Measurements from ENCODE around the gene NEK5.
A peak's percentile ranks its signal among the peaks of the same experiment; 100 is the strongest.
"Not testable (repeated sequence)": the region's sequence is repeated elsewhere in the genome, so short reads cannot be mapped to it uniquely, and the experiment has no call there.

Gene NEK5

DNA sequence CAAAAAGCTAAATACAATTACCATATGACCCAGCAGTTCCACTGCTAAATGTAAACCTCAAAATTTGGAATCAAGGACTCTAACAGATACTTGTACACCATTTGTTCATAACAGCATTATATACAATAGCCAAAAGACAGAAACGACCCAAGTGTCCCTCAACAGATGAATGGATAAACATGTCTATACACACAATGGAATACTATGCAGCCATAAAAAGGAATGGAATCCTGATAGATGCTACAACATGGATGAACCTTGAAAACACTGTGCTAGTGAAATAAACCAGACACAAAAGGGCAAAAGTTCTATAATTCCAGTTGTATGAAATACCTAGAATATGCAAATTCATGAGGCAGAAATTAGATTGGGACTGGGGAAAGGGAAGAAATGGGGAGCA lies 18.4 kb upstream of the NEK5 start:
- no peak for DNase-seq (ENCODE audit: low read depth in 2 of 2, low spot score in 1 of 2)

DNA sequence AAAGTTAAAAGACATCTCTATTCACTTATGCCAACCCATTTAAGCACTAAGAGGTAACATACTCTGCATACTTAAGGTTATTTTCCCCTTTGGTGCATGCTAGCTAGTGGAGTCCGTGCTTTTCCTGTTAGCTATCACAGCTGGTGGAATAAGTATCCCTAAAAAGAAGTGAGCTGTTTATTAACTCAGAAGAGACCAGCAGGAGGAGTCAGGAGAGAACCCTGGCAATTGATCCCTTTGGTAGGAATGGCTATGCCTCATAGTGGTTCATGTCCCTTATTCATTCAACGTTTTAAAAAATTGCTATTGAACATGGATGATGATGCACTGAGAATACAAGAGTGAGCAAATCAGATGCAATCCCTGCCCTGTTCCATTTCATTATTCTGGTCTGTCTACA lies 12.4 kb upstream of the NEK5 start:
- DNase-seq (ENCODE audit: low read depth in 2 of 2, low spot score in 1 of 2), result no peak

DNA sequence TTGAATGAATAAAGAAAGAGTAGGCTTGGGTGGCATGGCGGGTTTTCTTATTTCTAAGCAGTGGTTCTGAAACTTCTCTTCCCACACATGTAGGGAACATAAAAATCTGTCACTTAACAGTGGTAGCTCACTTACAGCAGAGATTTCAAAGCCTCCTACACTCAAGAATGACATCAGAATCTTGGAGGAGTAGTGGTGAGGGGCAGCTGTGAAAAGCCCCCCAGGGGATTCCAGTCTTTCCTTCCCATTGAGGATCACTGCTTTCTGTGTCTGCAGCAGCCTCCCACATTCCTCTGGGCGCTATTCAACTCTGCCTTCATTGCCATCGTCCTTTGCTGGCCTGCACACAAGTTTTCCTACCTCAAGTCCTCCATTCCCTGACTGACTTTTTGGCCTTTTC lies 8.6 kb upstream of the NEK5 start:
- DNase-seq (ENCODE audit: low read depth in 2 of 2, low spot score in 1 of 2), result no peak

DNA sequence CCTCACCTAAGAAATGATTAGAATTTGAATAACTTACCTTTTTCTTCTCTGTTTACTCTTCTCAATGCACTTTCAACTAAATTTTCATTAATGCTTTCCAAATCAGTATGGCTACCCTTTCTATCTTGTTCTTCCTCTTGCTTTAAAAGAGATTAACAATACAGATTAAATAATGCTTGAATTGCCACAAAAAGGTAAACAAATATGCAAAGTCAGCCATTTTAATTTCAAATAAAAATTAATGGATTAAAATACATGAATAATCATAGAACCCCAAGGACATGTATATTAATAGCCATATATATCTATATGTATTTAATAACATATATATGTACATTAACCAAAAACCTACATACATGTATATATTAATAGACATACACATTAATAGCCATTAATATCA lies 7.9 kb upstream of the NEK5 start:
- DNase-seq (ENCODE audit: low read depth in 2 of 2, low spot score in 1 of 2), result no peak

DNA sequence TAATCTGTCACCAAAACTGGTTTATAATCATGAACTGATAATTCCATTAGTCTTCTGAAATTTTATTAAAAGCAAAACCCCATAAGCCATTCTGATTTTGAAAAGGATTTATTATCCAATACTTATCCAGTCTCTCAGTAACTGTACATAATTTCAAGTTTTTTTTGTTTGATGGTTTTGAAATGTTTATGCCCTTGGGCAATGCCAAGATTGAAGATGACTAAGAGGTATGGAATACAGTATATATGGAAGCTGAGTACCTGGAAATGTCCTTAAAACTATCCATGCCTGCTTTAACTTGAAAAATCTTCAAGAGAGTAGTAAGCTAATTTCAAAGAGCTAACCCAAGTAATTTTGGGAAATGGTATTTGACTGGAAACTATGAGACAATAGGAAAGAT lies 1.8 kb upstream of the NEK5 start:
- no peak for DNase-seq (ENCODE audit: low read depth in 2 of 2, low spot score in 1 of 2)

- peak in 1 of 2 donors; percentile 4 for DNase-seq (ENCODE audit: low read depth in 2 of 2, low spot score in 1 of 2)
These were observed 830 bp downstream of the NEK5 start for GRCh38 chr13:52127783-52128702.

DNA sequence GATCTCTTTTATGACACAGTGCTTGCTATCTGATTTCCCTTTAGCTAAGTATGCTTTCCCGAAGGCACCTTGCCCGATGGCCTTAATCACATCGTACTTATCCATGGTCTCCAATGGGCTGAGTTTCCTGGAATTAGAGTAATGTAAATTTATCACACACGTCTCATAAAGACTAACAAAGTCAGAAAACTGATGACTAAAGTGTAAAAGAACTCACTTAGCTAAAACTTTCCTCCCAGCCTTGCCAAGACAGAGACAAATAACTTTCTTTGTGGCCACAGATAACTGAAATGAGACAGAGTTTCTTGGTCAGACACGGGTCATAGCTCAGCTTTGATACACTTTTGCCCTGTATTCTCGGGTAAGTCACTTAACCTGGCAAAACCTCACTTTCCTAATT lies 1.5 kb downstream of the NEK5 start:
- DNase-seq (ENCODE audit: low read depth in 2 of 2, low spot score in 1 of 2), result no peak

DNA sequence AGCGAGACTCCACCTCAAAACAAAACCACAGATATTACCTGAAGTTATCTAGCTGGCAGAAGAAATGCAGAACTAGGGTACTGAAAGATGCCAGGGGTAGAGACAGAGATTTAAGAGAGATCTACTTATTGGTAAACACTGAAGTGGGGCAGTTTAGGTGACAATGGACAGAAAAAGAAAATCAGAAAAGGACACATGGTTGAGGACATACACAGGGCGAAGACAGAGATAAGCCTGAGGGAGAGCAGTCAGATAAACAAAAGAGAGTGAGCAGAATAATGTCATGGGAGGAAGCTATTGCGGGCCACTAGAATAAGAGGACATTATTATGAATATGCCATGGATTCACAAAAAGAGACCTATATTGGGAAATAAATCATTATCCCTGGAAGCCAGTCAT lies 3.3 kb downstream of the NEK5 start:
- no peak for DNase-seq (ENCODE audit: low read depth in 2 of 2, low spot score in 1 of 2)

GRCh38 chr13:52118595-52118994 lies 10.3 kb downstream of the NEK5 start:
- DNase-seq (ENCODE audit: low read depth in 2 of 2, low spot score in 1 of 2), result no peak

- no peak for DNase-seq (ENCODE audit: low read depth in 2 of 2, low spot score in 1 of 2)
These were observed 10.8 kb downstream of the NEK5 start for GRCh38 chr13:52118095-52118494.

DNA sequence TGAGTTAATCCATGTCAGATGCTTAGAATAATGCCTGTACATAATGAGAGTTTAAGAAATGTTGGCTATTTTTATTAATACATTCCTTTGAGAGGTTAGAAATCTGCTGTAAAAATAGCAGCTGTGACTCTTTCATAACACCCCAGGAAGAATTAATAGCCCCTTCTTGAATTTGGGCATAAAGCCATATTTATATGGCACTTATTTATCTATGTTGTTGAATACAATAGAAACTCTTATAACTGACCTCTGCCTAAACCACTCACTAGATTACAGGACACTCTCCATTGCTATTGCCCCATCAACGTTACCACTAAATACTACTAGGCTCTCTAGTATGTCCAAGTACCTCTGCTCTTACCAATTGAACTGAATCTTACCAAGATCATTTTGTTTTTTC lies 16.3 kb downstream of the NEK5 start:
- no peak for DNase-seq (ENCODE audit: low read depth in 2 of 2, low spot score in 1 of 2)

DNA sequence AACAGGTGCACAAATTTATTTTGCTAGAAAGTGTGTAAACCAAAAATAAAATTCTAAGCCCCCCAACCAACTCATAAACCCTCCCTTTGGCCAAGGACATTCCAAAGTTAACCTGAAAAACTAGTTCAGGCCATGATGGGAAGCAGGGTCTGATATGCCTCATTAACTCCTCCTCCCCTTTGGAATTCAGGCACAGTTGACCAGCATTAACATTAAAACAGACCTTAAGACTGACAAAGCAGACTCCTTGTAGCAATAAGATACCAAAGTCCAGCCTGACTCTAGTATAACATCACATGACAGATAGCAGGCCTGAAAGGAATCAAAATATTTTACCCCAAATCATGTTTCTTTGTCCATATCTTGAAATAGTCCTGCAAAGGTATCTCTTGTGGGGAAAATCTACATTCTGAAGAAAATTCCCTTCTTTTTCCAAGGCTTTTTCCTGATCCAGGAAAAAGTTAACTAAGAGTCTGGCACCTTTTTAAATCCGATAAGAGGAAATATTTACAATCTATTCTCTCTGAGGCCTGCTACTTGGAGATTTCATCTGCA lies 19.7 kb downstream of the NEK5 start:
- DNase-seq (ENCODE audit: low read depth in 2 of 2, low spot score in 1 of 2), result no peak

GRCh38 chr13:52105841-52106240 lies 23.0 kb downstream of the NEK5 start:
- no peak for DNase-seq (ENCODE audit: low read depth in 2 of 2, low spot score in 1 of 2)

DNA sequence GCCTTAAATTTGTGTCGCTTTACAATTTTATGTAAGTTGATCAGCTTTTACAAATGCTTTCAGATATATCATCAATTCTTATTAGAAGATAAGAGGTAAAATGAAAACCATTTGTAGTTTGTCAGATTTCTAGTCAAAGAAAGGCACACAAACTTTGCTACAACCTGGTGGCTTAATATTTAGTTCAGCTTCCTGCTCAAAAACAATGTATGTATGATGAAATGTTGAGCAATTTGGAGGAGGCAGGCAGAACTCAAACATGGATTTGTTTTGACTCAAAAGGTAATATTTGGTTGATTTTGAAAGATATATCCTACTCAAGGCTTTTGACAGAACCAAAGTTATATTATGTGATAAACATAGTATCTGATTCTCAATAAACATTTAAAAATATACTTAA lies 24.2 kb downstream of the NEK5 start:
- no peak for DNase-seq (ENCODE audit: low read depth in 2 of 2, low spot score in 1 of 2)

GRCh38 chr13:52103386-52103785 lies 25.5 kb downstream of the NEK5 start:
- no peak for DNase-seq (ENCODE audit: low read depth in 2 of 2, low spot score in 1 of 2)

DNA sequence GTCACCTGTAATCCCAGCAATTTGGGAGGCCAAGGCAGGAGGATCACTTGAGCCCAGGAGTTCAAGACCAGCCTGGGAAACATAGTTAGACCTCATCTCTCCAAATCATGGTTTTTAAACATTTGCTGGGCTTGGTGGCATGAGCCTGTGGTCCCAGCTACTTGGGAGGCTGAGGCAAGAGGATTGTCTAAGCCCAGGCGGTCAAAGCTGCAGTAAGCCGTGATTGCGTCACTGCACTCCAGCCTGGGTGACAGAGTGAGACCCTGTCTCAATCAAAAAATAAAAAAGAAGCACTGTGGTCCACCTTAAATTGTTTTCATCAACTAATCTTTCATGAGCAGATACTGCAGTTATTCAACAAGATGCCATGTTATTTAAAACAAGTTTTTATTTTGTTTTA lies 26.4 kb downstream of the NEK5 start:
- not testable (repeated sequence) for DNase-seq (ENCODE audit: low read depth in 2 of 2, low spot score in 1 of 2)

- no peak for DNase-seq (ENCODE audit: low read depth in 2 of 2, low spot score in 1 of 2)
These were observed 31.7 kb downstream of the NEK5 start for GRCh38 chr13:52097197-52097596.

DNA sequence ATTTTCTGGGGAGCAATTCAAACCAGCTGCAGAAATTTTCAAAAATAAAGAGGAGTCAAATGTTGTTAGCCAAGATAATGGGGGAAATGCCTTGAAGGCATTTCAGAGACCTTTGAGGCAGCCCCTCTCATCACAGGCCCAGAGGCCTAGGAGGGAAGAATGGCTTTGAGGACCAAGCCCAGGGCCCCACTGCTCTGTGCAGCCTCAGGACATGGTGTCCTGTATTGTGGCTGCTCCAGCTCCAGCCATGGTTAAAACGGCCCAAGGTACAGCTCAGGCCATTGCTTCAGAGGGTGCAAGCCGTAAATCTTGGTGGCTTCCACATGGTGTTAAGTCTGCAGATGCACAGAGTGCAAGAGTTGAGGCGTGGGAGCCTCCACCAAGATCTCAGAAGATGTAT lies 32.1 kb downstream of the NEK5 start:
- DNase-seq (ENCODE audit: low read depth in 2 of 2, low spot score in 1 of 2), result no peak

- DNase-seq (ENCODE audit: low read depth in 2 of 2, low spot score in 1 of 2), result no peak
These were observed 32.8 kb downstream of the NEK5 start for GRCh38 chr13:52096062-52096461.

- no peak for DNase-seq (ENCODE audit: low read depth in 2 of 2, low spot score in 1 of 2)
These were observed 36.8 kb downstream of the NEK5 start for GRCh38 chr13:52092087-52092486.

- DNase-seq (ENCODE audit: low read depth in 2 of 2, low spot score in 1 of 2), result no peak
These were observed 37.4 kb downstream of the NEK5 start for GRCh38 chr13:52091473-52091872.

DNA sequence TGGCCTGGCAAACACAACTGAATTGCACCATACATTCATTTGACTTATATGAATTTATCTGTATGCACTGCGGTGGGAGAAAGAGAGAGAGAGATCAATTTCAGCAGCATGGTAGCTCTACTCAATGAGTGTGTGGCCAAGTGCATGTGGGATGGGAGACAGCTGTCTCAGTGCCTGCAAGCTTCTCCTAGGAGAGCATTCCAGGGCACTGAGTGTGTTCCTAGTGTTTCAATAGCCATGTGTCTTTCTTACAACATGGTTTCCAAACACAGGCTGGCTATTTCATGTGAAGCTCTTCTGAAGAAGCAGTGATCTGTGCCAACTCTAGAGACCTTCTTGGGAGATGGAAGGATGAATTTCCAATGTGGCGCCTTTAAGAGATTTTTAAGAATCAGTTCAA lies 43.5 kb downstream of the NEK5 start:
- DNase-seq (ENCODE audit: low read depth in 2 of 2, low spot score in 1 of 2), result no peak

DNA sequence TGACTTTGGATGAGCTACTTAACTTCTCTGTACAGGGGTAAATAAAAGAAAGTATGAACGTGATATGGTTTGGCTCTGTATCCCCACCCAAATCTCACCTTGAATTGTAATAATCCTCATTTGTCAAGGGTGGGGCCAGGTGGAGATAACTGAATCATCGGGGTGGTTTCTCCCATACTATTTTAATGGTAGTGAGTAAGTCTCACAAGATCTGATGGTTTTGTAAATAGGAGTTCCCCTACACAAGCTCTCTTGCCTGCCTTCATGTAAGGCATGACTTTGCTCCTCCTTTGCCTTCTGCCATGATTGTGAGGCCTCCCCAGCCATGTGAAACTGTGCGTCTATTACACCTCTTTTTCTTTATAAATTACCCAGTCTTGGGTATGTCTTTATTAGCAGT lies 43.9 kb downstream of the NEK5 start:
- not testable (repeated sequence) for DNase-seq (ENCODE audit: low read depth in 2 of 2, low spot score in 1 of 2)
